ENCODE data around the gene OR2AG1.
"Not testable (repeated sequence)": the region's sequence is repeated elsewhere in the genome, so short reads cannot be mapped to it uniquely, and the experiment has no call there.

The OR2AG1 gene

GRCh38 chr11:6794639-6795038 lies 11.8 kb downstream of the OR2AG1 start:
- no peak for DNase-seq

GRCh38 chr11:6799402-6799801 lies 16.6 kb downstream of the OR2AG1 start, which contains the start of gene OR6A2:
Gene OR6A2 (minus strand): TSS chr11:6799689. CDS start chr11:6795708, 3,981 bp downstream.
- DNase-seq = no peak

GRCh38 chr11:6801075-6801474 lies 18.3 kb downstream of the OR2AG1 start:
- not testable (repeated sequence) for DNase-seq

GRCh38 chr11:6812390-6813005 lies 29.7 kb downstream of the OR2AG1 start:
- DNase-seq = peak; percentile 31 to 65 (median 38)

GRCh38 chr11:6813656-6814055 lies 30.8 kb downstream of the OR2AG1 start:
- no peak for DNase-seq

- DNase-seq = peak in 2 of 3 experiments; percentile 3 to 41
Observed at GRCh38 chr11:6817694-6818093, 34.9 kb downstream of the OR2AG1 start.

GRCh38 chr11:6818967-6819366 lies 36.1 kb downstream of the OR2AG1 start:
- DNase-seq = no peak

- no peak for DNase-seq
Observed at GRCh38 chr11:6824136-6824823, 41.5 kb downstream of the OR2AG1 start.

GRCh38 chr11:6825231-6825744 lies 42.5 kb downstream of the OR2AG1 start:
- DNase-seq = no peak

GRCh38 chr11:6828103-6828502 lies 45.3 kb downstream of the OR2AG1 start:
- no peak for DNase-seq

GRCh38 chr11:6833356-6833755 lies 50.5 kb downstream of the OR2AG1 start:
- DNase-seq = peak in 1 of 3 experiments; percentile 5

- DNase-seq = no peak
Observed at GRCh38 chr11:6834021-6834420, 51.2 kb downstream of the OR2AG1 start.
